NCI-H1048 (cell line): Measurements from ENCODE around the gene CPLANE2.
"Not testable (repeated sequence)": the region's sequence is repeated elsewhere in the genome, so short reads cannot be mapped to it uniquely, and the experiment has no call there.

Experiments used
- DNase-seq: peaks from one replicate; lab custom pipeline; 2025; lab: John Stamatoyannopoulos, UW

CPLANE2 gene

DNA sequence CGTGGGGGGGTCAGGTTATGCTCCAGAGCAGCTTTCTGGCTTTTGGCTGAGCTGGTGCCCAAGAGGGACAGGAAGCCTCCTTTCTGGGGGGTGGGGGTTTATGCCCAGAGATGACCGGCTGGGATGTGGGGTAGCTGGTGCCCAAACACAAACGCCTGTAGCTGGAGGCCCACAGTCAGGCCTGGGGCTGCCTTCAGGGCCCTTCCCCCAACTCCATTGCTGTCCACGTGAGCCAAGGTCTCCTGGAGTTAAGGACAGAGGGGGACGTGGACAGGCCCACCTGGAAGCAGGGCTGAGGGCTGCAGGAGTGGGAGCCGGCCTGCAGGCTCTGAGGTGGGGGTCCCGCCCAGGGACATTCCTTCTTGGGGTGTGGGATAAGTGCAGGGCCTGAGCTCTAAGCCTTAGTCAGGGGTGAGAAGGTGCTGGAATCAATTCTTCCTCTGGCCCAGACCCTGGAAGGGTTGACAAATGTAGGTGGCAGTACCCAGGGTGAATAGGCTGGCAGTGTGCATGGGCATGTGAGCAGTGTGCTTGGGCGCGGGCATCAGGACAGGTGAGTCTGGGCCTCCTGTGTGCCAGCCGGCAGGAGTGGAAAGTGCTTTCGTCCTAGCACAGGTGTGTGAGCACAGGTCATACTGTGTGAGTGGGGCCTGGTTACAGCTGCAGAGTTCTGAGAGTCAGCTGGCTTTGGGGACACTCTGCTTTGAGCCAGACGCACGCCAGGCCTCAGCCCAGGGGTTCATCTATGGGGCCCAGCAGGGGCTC, 6.8 kb downstream of the CPLANE2 start:
- no peak for DNase-seq

- DNase-seq, result no peak
Measured at GRCh38 chr1:16226490-16227179, 10.3 kb downstream of the CPLANE2 start.

DNA sequence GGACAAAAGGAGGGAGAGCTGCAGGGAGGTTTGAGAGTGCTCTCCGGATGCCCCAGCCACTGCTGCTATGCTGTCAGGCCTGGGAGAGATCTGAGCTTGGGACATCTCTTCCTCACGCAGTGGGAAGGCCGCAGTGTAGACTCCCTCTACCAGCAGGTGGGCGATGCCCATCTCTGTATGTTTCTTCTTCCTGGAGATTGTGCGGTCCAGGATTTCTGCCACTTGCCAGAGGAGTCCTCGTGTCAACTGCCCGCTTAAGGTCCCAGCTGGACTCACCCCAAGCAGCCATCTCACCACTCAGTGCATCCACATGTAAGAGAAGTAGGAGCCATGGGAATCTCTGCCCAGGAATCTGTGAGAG, 10.9 kb downstream of the CPLANE2 start:
- no peak for DNase-seq

GRCh38 chr1:16224472-16224871, 12.5 kb downstream of the CPLANE2 start:
- no peak for DNase-seq

DNA sequence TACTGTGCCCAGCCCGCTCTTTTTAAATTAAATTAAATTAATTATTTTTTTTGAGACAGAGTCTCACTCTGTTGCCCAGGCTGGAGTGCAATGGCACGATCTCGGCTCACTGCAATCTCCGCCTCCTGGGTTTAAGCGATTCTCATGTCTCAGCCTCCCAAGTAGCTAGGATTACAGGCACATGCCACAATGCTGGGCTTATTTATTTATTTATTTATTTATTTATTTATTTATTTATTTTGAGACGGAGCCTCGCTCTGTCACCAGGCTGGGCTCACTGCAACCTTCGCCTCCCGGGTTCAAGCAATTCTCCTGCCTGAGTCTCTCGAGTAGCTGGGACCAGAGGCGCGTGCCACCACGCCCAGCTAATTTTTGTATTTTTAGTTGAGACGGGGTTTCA, 14.3 kb downstream of the CPLANE2 start:
- DNase-seq, result not testable (repeated sequence)

- DNase-seq, result no peak
Measured at GRCh38 chr1:16221499-16221898, 15.5 kb downstream of the CPLANE2 start.

DNA sequence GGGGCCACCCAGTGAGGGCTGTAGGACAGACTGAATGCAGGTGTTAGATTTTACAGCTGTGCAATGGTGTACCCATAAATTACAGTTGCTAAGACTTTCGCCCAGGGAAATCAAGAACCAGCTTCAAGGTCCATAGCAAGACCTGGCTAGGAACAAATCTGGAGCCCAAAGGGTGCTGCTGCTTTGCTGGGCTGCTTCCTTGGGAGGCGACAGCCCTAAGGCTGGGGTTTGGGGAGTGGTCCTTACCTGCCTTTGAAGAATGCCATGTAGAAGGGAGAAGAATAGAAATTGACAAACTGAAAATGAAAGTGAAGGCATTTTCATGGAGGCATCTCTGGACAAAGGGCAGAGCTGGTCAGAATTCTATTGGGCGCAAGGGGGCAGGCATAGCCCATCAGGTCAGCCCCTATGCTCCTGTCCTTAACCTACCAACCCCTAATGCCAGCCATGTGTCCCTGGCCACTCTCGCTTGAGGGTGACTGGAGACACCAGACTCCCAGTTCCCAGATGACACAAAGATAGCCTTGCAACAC, 16.9 kb downstream of the CPLANE2 start:
- no peak for DNase-seq

DNA sequence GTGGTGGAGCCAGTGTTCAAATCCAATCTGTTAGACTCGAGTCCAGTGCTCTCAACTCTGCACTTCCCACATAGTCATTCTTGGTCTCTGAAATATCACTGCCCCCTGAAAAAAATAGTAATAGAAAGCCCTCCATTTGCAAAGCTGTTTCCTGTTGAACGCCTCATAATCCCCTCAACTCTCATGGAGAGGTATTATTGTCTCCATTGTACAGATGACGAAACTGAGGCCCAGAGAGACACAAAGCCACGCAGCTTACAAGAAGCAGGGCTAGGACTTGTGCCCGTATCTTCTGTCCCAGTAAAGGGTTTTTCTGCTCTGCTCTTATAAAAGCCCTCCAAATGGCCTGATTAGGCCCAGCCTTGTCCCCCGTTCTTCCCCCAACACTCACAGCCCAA, 18.3 kb downstream of the CPLANE2 start:
- no peak for DNase-seq

DNA sequence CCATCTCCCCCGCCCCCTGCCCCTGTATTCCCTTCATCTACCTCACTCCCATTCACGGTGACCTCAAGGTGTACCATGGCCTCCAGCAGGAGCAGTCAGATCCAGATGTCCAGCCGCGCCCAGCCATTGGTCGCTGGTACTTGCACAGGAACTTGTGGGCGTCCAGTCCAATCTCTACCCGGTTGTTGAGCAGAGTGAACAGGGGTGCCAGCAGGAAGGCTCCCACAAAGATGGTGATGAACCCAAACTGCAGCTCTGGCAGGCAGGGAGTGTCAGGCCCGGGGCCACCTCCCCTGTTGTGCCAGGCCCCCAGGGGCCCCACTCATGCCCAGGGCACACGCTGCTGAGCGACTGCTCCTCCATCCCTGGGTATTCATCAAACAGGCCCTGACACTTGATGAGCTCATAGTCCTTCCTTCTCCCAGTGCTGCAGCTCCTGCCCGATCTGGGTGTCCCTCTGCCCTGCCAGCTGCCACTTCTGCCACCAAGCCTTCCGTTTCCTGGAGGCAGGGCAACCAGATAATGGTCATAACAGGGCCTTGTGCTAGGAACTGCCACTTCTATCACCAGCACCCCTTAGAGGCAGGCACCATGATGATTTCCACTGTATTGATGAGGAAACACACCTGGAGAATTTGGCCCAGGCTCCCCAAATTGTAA, 18.8 kb downstream of the CPLANE2 start:
- no peak for DNase-seq

- peak; percentile 92 for DNase-seq
Measured at GRCh38 chr1:16217061-16217785, 19.8 kb downstream of the CPLANE2 start.

DNA sequence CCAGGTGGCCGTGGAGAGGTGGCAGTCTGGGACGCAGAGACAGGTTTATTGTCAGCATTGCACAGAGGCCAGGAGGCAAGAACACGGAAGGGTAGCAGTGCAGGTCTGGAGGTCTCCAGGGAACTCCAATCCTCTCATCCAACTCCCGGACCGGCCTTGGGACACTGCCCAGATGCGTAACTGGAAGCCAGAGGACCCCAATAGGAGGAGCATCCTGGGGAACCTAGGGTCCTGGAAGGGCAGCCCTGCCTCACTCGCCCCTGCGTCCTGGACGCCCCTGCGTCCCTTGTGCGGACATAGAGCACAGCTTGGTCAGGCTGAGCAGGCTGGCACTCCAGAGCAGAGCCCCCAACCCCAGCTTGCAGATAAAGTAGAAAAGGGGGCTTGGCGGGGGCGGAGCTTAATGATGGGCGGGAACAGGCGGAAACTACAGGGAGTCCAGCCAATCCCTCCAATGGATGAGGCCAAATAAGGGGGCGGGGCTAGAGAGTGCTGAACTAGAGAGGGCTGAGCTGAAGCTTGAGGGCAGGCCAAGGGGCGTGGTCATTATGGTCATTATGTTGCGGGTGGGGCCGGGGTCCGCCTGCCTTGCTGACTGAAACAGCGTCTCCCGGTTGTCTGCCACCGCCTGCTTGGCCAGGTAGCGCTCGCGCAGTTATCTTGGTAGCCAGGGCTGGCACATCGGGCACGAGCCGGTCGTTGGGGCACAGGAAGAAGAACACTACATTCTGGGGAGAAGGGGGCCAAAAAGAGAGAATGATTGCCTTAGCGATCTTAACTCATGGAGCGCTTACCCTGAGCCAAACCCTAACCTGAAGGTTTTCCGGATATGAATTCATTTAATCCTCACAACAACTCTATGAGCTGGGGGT, 20.9 kb downstream of the CPLANE2 start:
- DNase-seq, result peak; percentile 84

DNA sequence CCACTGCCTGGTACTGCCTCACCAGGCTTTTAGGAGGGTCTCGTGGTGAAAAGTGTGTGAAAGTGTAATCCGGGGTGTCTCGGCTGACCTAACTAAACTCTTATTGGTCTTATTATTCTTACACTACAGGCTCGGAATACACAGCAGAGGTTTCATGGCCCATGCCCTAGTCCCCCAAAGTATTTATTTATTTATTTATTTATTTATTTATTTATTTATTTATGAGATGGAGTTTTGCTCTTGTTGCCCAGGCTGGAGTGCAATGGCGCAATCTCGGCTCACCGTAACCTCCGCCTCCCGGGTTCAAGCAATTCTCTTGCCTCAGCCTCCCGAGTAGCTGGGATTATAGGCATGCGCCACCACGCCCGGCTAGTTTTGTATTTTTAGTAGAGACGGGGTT, 21.7 kb downstream of the CPLANE2 start:
- not testable (repeated sequence) for DNase-seq

DNA sequence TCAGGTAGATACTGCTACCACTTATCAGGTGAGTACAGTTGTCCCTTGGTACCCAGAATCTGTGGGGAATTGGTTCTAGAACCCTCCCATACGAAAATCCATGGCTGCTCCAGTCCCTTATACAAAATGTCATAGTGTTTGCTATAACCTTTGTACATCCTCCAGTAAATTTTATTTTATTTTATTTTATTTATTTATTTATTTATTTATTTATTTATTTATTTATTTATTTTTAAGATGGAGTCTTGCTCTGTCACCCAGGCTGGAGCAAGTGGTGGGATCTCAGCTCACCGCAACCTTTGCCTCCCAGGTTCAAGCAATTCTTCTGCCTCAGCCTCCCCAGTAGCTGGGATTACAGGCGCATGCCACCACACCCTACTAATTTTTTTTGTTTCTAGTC, 23.4 kb downstream of the CPLANE2 start:
- not testable (repeated sequence) for DNase-seq

DNA sequence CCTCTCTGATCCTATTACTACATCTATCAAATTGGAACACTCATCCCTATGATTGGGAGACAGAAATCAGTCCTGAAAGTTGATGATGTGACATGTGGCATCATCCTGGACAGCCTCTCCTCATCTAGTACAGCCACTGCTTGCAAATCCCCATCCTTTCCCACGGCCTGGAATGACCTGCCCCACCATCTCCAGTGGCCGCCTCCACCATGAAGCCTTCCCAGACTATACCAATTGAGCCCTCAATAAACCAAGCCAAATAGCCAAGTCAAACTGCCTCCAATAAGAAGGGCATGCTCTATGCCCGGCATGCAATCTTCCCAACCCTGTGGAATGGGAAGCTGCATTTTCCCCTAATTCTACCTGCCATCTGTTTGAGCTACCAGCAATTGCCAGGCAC, 24.0 kb downstream of the CPLANE2 start:
- no peak for DNase-seq

DNA sequence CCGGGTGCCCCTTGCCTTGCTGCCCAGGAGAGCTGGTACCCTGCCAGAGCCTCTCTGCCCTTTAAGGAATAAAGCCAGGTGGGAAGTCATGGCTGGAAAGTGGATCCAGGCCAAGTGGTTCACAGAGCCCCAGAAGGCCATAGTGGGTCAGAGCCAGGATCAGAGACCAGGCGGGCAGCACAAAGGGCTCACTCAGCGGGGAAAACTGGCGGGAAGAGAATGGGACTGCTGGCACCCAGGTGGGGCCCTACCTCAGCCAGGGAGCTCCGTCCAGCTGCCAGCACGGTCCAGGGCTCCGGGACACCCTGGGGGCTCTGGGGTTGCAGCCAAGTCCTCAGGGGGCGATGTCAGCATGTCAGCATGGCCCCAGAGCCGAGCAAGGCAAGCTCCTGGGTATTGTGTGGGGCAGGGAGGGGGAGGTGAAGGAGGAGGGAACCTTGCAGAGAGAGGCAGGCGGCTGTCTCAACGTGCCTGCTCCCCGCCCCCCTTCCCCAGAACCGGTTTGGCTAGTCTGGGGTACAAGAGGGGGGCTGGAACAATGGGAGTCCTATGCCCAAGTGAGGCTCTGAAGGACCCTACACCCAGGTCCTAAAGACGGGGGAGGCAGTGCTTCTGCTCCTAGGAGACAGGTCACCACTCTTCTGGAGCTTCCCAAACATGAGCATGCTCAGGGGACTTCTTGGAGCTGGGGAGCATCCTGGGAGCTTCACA, 24.6 kb downstream of the CPLANE2 start, which contains the start of gene ARHGEF19:
Gene ARHGEF19 (minus strand): TSS at position 402 of the 711 bp plus-strand sequence. CDS start 3,598 bp downstream, outside the sequence.
- DNase-seq, result peak; percentile 61

DNA sequence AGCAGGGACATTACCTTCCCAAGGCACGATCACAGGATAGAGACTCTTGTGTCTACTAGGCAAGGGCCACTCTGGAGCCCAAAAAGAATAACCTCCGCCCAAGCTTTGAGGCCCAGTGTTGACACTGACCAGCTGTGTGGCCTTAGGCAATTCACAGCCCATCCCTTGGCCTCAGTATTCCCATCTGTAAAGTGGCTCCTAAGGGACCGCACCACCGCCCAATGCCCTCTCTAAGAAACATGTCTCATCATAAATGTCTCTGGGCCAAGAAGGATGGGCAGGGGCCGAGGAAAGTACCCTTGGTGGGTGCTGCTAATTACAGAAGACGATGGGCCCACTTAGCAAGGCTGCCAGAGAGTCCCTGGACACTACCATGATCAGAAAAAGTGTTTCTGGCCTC, 25.2 kb downstream of the CPLANE2 start:
- no peak for DNase-seq

DNA sequence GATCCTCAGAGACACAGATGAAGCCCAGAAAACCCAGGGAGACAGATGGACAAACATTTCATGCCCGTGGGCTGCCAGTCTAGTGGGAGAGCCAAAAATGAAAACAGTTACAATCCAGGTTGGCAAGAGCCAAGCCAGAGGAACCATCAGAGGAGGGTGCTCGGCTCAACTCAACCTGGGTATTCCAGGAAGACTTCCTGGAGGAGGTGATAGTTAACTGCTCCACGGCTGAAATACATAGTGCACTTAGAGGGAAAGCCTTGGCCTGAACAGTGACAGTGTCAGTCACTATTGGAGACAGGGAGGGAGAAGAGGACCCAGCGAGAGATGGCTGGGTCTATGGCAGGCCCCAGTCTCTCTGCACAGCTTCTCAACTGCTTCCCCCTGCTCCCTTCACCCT, 26.4 kb downstream of the CPLANE2 start:
- no peak for DNase-seq

- DNase-seq, result no peak
Measured at GRCh38 chr1:16209847-16210407, 27.1 kb downstream of the CPLANE2 start.

DNA sequence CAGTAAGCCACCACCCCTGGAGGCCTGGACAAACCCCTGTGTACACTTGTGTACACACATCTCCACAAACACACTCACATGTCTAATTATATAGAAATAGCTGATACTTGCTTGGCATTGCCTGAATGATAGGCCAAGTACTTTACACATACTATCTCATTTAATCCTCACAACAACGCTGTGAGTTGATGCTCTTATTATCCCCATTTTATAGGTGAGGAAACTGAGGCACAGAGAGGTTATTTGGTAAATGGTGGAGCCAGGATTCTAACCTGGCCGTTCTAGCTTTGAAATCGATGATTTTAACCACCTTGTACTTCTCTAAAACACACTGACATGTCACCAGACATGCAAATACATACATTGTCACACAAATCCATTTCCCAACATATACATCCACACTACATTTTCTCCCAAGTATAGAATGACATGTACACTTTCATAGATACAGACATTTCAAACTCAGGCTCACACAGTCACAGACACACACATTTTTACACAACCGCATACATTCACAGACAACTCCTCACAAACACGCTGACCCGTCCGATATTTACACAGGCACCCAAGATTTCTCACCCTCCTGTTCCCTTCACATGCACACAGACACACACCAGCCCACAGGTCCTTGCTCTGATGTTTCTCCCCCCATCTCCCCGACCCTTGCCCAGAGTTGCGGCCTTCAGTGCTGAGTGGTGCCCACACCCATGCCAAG, 27.7 kb downstream of the CPLANE2 start:
- DNase-seq, result no peak
